Subcutaneous abdominal adipose tissue (tissue), 5 donors: Measurements from ENCODE around the gene CMIP.

Experiments used
- H3K27ac ChIP-seq: one replicate; pipeline ENCODE4 v1.7.0; 2013; ENCODE audit warnings: low read depth, mild to moderate bottlenecking, inconsistent platforms, low read length, moderate library complexity
- H3K27me3 ChIP-seq, 5 donors: one replicate each; pipeline ENCODE4 v1.7.0; 2013; ENCODE audit warnings: low read length in 5 of 5, inconsistent platforms in 1 of 5; ENCODE audit not compliant: control insufficient read depth in 5 of 5, insufficient read depth in 4 of 5
- H3K36me3 ChIP-seq, 5 donors: one replicate each; pipeline ENCODE4 v1.7.0; 2013; ENCODE audit warnings: low read length in 5 of 5; ENCODE audit not compliant: control insufficient read depth in 5 of 5, insufficient read depth in 5 of 5
- H3K4me1 ChIP-seq, 5 donors: one replicate each; pipeline ENCODE4 v1.7.0; 2013; ENCODE audit warnings: low read length in 5 of 5, mild to moderate bottlenecking in 3 of 5, moderate library complexity in 1 of 5; ENCODE audit not compliant: control insufficient read depth in 5 of 5, insufficient read depth in 5 of 5
- H3K4me3 ChIP-seq, 5 donors: one replicate each; pipeline ENCODE4 v1.7.0; 2013; ENCODE audit warnings: low read length in 5 of 5, low read depth in 1 of 5
- H3K9ac ChIP-seq, 5 donors: one replicate each; pipeline ENCODE4 v1.7.0; 2013; ENCODE audit warnings: low read length in 5 of 5, mild to moderate bottlenecking in 4 of 5, moderate library complexity in 3 of 5
- H3K9me3 ChIP-seq, 5 donors: one replicate each; pipeline ENCODE4 v1.7.0; 2013; ENCODE audit warnings: low read length in 5 of 5; ENCODE audit not compliant: control insufficient read depth in 5 of 5
- donor health status: healthy.
- donor health status: healthy.
- donor health status: healthy.
- donor health status: healthy.
- donor health status: healthy.

The CMIP gene

DNA sequence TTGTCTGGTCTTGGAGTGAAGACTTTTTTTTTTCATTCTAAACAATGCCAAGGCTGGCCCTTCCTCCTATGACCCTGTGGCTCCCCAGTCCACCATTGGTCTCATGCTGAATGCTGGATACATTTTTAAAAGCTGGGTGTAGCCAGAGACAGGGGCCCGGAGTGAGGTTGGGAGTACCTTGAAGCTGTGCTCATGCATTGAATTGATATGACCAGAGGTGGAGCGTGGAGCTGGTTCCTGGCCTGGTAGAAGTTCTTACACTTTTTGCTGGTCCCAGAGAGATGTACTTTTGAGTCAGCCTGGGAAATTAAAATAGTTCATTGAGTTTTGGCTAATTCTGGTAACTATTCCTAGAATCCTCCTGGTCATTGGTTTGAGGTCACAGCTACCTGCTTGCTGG is 83.6 kb downstream of the CMIP start:
- Histone ChIP-seq H3K4me1 (peaks cover 0 to 37% (median 29%) of the 10 kb centered on the region in 5 donors), H3K9ac (no peak overlapping the region), H3K9me3 (peaks cover 0 to 2% (median 0%) of the 10 kb centered on the region in 5 donors), H3K27ac (no peak overlapping the region), H3K36me3 (peaks cover 0 to 5% (median 0%) of the 10 kb centered on the region in 5 donors), H3K4me3 (no peak overlapping the region), H3K27me3 (no peaks in the 10 kb centered on the region)

DNA sequence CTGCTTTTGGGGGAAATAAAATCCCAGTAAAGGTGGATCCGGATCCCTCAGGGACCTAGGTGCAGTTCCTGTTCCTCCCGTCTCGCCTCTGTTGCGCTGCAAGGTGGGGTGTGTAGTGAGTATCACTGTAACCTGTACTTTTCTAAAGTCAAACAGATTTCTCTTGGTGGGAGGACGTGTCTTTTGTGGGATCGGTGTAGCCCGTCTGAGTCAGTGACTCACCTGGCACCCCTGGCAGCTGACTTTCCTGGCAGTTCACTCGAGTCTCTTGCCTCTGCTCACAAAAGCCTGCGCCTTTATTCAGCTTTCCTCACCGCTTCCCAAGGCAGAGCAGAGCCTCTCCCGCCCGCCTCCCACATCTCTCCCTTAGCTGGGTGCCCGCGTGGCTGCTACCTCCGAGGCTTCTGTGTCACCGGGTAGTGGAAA is 85.7 kb downstream of the CMIP start:
- Histone ChIP-seq H3K36me3 (no peaks in the 10 kb centered on the region), H3K27me3 (no peaks in the 10 kb centered on the region), H3K4me1 (peaks cover 0 to 38% (median 29%) of the 10 kb centered on the region in 5 donors), H3K27ac (no peak overlapping the region), H3K9ac (no peak overlapping the region), H3K9me3 (peaks cover 0 to 2% (median 0%) of the 10 kb centered on the region in 5 donors), H3K4me3 (no peak overlapping the region)

DNA sequence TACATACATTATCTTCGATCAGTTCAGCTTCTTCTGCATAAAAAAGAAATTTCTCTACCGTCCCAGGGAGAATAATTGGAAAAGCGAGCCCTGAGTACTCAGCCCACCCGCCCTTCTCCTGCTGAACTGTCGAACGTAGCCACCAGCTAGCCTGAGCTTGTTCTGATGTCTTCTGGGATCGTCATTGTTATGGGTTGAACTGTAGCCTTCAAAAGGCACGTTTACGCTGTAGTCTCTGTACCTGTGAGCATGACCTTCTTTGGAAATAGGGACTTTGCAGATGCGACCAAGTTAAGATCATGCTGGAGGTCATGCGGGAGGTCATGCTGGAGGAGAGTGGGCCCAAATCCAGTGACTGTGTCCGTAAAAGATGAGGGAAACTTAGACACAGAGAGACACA is 86.2 kb downstream of the CMIP start:
- Histone ChIP-seq H3K27me3 (no peaks in the 10 kb centered on the region), H3K9ac (no peak overlapping the region), H3K9me3 (peaks cover 0 to 2% (median 0%) of the 10 kb centered on the region in 5 donors), H3K4me3 (no peak overlapping the region), H3K27ac (no peak overlapping the region), H3K4me1 (peaks cover 0 to 38% (median 26%) of the 10 kb centered on the region in 5 donors), H3K36me3 (no peaks in the 10 kb centered on the region)

GRCh38 chr16:81531419-81531821 is 86.8 kb downstream of the CMIP start:
- no peaks in the 10 kb centered on the region for H3K27me3 ChIP-seq
- no peak overlapping the region for H3K27ac ChIP-seq
- H3K4me3 ChIP-seq = no peak overlapping the region
- no peaks in the 10 kb centered on the region for H3K36me3 ChIP-seq
- peaks cover 0 to 2% (median 0%) of the 10 kb centered on the region in 5 donors for H3K9me3 ChIP-seq
- H3K4me1 ChIP-seq = peaks cover 0 to 32% (median 21%) of the 10 kb centered on the region in 5 donors
- no peak overlapping the region for H3K9ac ChIP-seq

DNA sequence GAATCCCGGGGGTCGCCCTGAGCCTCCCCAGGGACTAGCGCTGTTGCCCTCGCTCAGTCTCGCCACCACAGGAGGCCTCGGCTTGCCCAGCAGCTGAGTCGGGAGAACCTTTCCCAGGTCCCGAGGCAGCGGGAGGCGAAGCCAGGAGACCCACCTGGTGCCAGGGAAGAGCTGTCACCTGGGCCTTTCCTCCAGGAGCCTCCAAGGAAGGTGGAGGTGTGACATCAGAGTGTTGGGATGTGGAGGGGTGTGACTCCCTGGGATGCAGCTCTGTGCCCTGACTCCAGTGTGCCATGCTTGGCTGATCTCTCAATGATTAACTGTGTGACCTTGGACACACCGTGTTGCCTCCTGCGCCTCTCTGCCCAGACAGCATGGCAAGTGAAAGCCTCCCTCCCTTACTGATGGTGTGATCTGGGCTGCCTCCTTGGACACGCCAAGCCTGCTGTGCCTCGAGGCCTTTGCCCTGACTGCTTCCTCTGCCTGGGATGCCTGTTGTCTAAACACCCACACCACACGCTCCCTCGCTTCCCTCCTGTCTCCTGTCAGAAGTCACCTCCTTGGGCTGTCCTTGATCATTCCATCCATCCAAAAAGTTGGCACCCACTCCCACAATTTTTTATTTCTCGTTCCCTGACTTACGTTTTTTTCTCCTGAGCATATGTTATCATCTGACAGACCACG is 88.0 kb downstream of the CMIP start:
- no peak overlapping the region for H3K27ac ChIP-seq
- H3K9me3 ChIP-seq = peaks cover 0 to 2% (median 0%) of the 10 kb centered on the region in 5 donors
- H3K9ac ChIP-seq = no peak overlapping the region
- H3K27me3 ChIP-seq = no peaks in the 10 kb centered on the region
- no peak overlapping the region for H3K4me3 ChIP-seq
- no peaks in the 10 kb centered on the region for H3K36me3 ChIP-seq
- H3K4me1 ChIP-seq = peaks cover 0 to 23% (median 13%) of the 10 kb centered on the region in 5 donors

GRCh38 chr16:81533175-81533507 is 88.5 kb downstream of the CMIP start:
- Histone ChIP-seq H3K9ac (no peak overlapping the region), H3K4me1 (peaks cover 0 to 27% (median 18%) of the 10 kb centered on the region in 5 donors), H3K36me3 (no peaks in the 10 kb centered on the region), H3K27ac (no peak overlapping the region), H3K9me3 (peaks cover 0 to 2% (median 0%) of the 10 kb centered on the region in 5 donors), H3K27me3 (no peaks in the 10 kb centered on the region), H3K4me3 (no peak overlapping the region)

DNA sequence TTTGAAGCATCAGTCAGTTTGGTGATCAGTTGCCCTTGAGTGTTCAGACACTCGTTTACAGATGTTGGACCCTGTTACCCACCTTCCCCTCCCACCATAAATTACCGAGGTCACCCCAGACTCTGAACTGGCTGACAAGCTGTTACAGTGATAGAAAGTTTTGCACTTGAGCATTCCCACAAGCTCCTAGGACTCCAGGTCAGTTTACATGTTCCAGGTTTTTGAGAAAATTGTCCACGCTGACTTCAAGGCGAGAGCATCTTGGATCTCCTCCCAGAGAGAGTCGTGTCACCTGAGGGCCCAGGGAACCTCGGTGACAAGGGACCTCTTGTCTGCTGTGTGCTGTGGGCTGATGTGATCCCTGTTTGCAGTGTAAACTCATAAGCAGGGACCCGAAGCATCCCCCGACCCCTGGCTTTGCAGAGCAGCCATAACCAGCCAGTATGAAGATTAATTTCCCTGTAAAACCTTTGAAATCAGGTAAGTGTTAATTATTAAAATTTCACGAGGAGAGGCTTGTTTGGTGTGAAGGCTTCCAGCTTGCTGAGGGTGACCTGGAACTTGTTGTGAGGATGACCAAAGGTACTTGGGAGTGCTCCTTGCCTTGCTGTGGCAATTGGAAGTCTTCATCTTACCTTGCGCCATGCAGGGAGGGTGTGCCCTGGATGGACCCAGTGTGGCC is 91.2 kb downstream of the CMIP start:
- Histone ChIP-seq H3K4me1 (peaks cover 3 to 41% (median 32%) of the 10 kb centered on the region in 5 donors), H3K9me3 (no peaks in the 10 kb centered on the region), H3K27me3 (no peaks in the 10 kb centered on the region), H3K4me3 (no peak overlapping the region), H3K36me3 (no peaks in the 10 kb centered on the region), H3K27ac (no peak overlapping the region), H3K9ac (no peak overlapping the region)

GRCh38 chr16:81536648-81537047 is 92.0 kb downstream of the CMIP start:
- peaks cover 3 to 33% (median 25%) of the 10 kb centered on the region in 5 donors for H3K4me1 ChIP-seq
- no peaks in the 10 kb centered on the region for H3K9me3 ChIP-seq
- H3K27ac ChIP-seq = no peak overlapping the region
- no peaks in the 10 kb centered on the region for H3K36me3 ChIP-seq
- no peak overlapping the region for H3K9ac ChIP-seq
- H3K4me3 ChIP-seq = no peak overlapping the region
- H3K27me3 ChIP-seq = no peaks in the 10 kb centered on the region

GRCh38 chr16:81537721-81538561 is 93.3 kb downstream of the CMIP start:
- Histone ChIP-seq H3K4me3 (peak overlapping the region in 2 of 5 donors; percentile 6 to 16), H3K9me3 (no peaks in the 10 kb centered on the region), H3K27ac (peak overlapping the region; percentile 58), H3K36me3 (no peaks in the 10 kb centered on the region), H3K9ac (no peak overlapping the region), H3K27me3 (no peaks in the 10 kb centered on the region), H3K4me1 (peaks cover 3 to 31% (median 24%) of the 10 kb centered on the region in 5 donors)
